Duodenal mucosa (tissue), 2 donors: ENCODE data around the gene KRTAP1-5.

Experiments
- H3K27ac ChIP-seq: one replicate; pipeline ENCODE4 v1.7.0; 2013; ENCODE audit warnings: low read depth, low read length
- H3K27me3 ChIP-seq, 2 donors: one replicate each; pipeline ENCODE4 v1.7.0; 2013; ENCODE audit warnings: low read length in 2 of 2, control low read depth in 1 of 2; ENCODE audit not compliant: insufficient read depth in 2 of 2, control insufficient read depth in 1 of 2
- H3K36me3 ChIP-seq, 2 donors: one replicate each; pipeline ENCODE4 v1.7.0; 2013; ENCODE audit warnings: low read length in 2 of 2, control low read depth in 1 of 2; ENCODE audit not compliant: insufficient read depth in 2 of 2, control insufficient read depth in 1 of 2
- H3K4me1 ChIP-seq, 2 donors: one replicate each; pipeline ENCODE4 v1.7.0; 2013; ENCODE audit warnings: low read length in 2 of 2, control low read depth in 1 of 2; ENCODE audit not compliant: insufficient read depth in 2 of 2, control insufficient read depth in 1 of 2
- H3K4me3 ChIP-seq, 2 donors: one replicate each; pipeline ENCODE4 v1.7.0; 2013; ENCODE audit warnings: low read length in 2 of 2, low read depth in 1 of 2
- H3K9ac ChIP-seq, 2 donors: one replicate each; pipeline ENCODE4 v1.7.0; 2013; ENCODE audit warnings: low read length in 2 of 2, low read depth in 1 of 2
- H3K9me3 ChIP-seq, 2 donors: one replicate each; pipeline ENCODE4 v1.7.0; 2013; ENCODE audit warnings: low read length in 2 of 2, control low read depth in 1 of 2; ENCODE audit not compliant: control insufficient read depth in 1 of 2

The KRTAP1-5 gene

GRCh38 chr17:40993839-40994238 lies 33.2 kb downstream of the KRTAP1-5 start, which contains the start of gene KRTAP3-3:
KRTAP3-3 (minus strand) TSS chr17:40994164; CDS start chr17:40994097, 67 bp downstream.
- Histone ChIP-seq H3K4me1 (no peaks in the 10 kb centered on the region), H3K4me3 (no peak within 1 kb of the TSS), H3K9me3 (peaks cover 4% of the 10 kb centered on the region in 2 donors), H3K27me3 (no peaks in the 10 kb centered on the region), H3K36me3 (no peaks in the 10 kb centered on the region), H3K27ac (no peak within 1 kb of the TSS), H3K9ac (no peak within 1 kb of the TSS)

DNA sequence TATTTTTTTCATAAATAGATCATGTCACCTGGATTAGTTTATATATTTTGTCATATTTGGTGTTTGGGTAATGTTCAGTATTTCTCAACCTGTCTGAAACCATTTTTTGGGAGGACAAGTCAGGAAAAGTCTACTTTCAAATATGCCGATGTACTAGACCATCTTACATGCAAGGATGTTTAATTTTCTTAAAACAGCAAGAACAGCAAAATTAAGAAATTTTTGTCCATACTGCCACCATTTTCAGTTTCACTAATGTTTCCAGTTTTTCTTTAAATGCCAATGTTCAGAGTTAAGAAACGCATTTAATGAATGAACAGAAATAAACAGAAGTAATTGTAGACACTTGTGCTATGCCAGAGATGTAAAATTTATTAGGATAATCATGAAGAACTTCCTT lies 33.9 kb downstream of the KRTAP1-5 start:
- H3K27ac ChIP-seq, result no peak overlapping the region
- H3K4me3 ChIP-seq, result no peak overlapping the region
- no peaks in the 10 kb centered on the region for H3K27me3 ChIP-seq
- H3K9me3 ChIP-seq, result peaks cover 4% of the 10 kb centered on the region in 2 donors
- no peaks in the 10 kb centered on the region for H3K4me1 ChIP-seq
- H3K9ac ChIP-seq, result no peak overlapping the region
- H3K36me3 ChIP-seq, result no peaks in the 10 kb centered on the region

DNA sequence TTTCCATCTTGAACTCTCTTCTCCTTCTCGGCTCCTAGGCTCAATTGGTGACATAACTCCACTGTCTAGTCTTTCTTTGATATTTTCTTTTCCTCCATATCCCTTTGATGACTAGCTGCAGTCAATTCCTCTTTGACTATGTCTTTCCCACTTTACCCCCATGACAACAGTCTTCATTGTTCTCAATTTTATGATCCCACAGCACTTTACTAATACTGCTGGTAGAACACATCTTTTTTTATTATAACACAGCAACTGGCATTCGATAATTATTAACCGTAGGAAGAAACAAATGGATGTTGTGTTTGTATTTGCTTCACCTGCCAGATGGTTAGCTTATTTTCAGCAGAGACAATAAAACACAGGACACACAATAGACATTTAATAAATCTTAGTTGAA lies 34.3 kb downstream of the KRTAP1-5 start:
- Histone ChIP-seq H3K36me3 (no peaks in the 10 kb centered on the region), H3K4me3 (no peak overlapping the region), H3K9me3 (peaks cover 4% of the 10 kb centered on the region in 2 donors), H3K9ac (no peak overlapping the region), H3K4me1 (no peaks in the 10 kb centered on the region), H3K27me3 (no peaks in the 10 kb centered on the region), H3K27ac (no peak overlapping the region)

DNA sequence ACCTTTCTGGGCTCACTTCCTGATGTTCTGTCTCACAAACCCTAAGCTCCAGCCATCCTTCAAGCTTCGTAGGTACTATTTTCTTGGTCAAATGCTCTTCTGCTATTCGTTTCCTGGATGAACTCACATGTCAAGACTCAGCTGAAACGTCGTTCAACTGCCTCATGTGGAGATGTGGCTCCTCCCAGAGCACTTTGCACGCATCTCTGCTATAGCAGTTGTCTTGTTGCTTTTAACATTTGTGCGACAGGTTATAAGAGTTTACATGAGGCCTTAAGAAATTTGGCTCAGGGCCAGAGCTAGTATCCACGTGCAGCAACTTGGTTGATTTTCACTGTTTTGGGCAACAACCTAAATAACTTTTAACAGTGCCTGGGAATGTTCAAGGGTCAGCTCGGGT lies 40.1 kb downstream of the KRTAP1-5 start:
- H3K4me1 ChIP-seq, result no peaks in the 10 kb centered on the region

GRCh38 chr17:40984226-40984625 lies 42.8 kb downstream of the KRTAP1-5 start, which contains the start of gene KRT40:
KRT40 (minus strand) TSS chr17:40984326; CDS start chr17:40984273, 53 bp downstream.
- no peak within 1 kb of the TSS for H3K9ac ChIP-seq
- H3K27ac ChIP-seq, result no peak within 1 kb of the TSS
- H3K36me3 ChIP-seq, result no peaks in the 10 kb centered on the region
- no peaks in the 10 kb centered on the region for H3K4me1 ChIP-seq
- H3K27me3 ChIP-seq, result peaks cover 0 to 5% of the 10 kb centered on the region in 2 donors
- H3K9me3 ChIP-seq, result no peaks in the 10 kb centered on the region
- H3K4me3 ChIP-seq, result no peak within 1 kb of the TSS

More for the DNA sequence above, 40.1 kb downstream of the KRTAP1-5 start:
- Histone ChIP-seq H3K36me3 (no peaks in the 10 kb centered on the region), H3K27me3 (peaks cover 0 to 5% of the 10 kb centered on the region in 2 donors), H3K9me3 (peaks cover 4% of the 10 kb centered on the region in 2 donors), H3K27ac (no peak overlapping the region), H3K9ac (no peak overlapping the region), H3K4me3 (no peak overlapping the region)

DNA sequence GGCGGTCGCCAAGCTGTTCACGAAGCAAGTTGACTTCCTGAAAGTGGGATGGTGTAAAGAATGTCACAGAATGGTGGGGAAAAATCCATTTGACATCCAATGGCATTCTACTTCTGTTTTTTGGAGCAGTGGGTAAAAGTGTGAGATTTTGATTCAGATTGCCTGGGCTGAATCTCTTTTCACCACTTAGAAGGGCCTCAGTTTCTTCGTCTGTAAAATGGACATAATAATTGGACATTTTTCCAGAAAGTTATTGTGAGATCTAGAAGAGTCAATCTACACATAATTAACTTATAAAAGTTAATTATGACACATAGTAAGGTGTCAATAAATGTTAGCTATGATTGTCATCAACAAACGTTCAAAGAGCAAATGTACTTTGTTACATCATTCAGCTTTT lies 45.9 kb downstream of the KRTAP1-5 start:
- no peaks in the 10 kb centered on the region for H3K36me3 ChIP-seq
- peaks cover 0 to 7% of the 10 kb centered on the region in 2 donors for H3K27me3 ChIP-seq
- no peaks in the 10 kb centered on the region for H3K4me1 ChIP-seq
- no peaks in the 10 kb centered on the region for H3K9me3 ChIP-seq
- H3K27ac ChIP-seq, result no peak overlapping the region
- no peak overlapping the region for H3K4me3 ChIP-seq
- no peak overlapping the region for H3K9ac ChIP-seq

GRCh38 chr17:40980596-40980995 lies 46.4 kb downstream of the KRTAP1-5 start:
- peaks cover 0 to 7% of the 10 kb centered on the region in 2 donors for H3K27me3 ChIP-seq
- no peaks in the 10 kb centered on the region for H3K4me1 ChIP-seq
- no peaks in the 10 kb centered on the region for H3K36me3 ChIP-seq
- no peak overlapping the region for H3K9ac ChIP-seq
- H3K4me3 ChIP-seq, result no peak overlapping the region
- H3K27ac ChIP-seq, result no peak overlapping the region
- no peaks in the 10 kb centered on the region for H3K9me3 ChIP-seq

DNA sequence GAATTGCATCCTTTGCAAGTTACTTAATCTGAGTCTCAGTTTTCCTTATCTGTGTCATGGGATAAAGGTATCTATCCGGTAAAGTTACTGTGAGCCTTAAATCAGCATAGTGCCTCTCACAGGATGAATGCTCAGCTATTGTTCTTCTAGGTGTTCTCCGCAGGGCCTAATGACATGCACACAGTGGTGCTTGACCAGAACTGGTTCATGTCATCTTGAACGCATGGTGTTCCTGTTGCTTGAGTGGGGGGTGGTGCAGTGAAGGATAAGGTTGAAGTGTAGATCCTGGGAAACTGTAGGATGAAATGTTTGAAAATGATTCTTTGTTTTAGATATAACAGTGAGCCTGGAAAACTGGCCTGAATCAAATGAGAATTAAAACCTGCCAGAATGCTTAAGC lies 46.9 kb downstream of the KRTAP1-5 start:
- no peaks in the 10 kb centered on the region for H3K4me1 ChIP-seq
- H3K36me3 ChIP-seq, result no peaks in the 10 kb centered on the region
- H3K9ac ChIP-seq, result no peak overlapping the region
- H3K27me3 ChIP-seq, result peaks cover 0 to 7% of the 10 kb centered on the region in 2 donors
- no peaks in the 10 kb centered on the region for H3K9me3 ChIP-seq
- no peak overlapping the region for H3K27ac ChIP-seq
- no peak overlapping the region for H3K4me3 ChIP-seq

- peaks cover 0 to 2% of the 10 kb centered on the region in 2 donors for H3K27me3 ChIP-seq
- no peak overlapping the region for H3K9ac ChIP-seq
- H3K9me3 ChIP-seq, result no peaks in the 10 kb centered on the region
- H3K27ac ChIP-seq, result no peak overlapping the region
- H3K36me3 ChIP-seq, result no peaks in the 10 kb centered on the region
- H3K4me1 ChIP-seq, result no peaks in the 10 kb centered on the region
- H3K4me3 ChIP-seq, result no peak overlapping the region
Measured at GRCh38 chr17:40978575-40979151, 48.3 kb downstream of the KRTAP1-5 start.
